Endothelial cell of umbilical vein (primary cell): ENCODE measurements around the gene CHCHD4. TPM values are rescaled to one million over a fixed set of nuclear protein-coding genes. Genes with fewer than 3 reads are reported as not detected.

Experiments
- BruUV-seq: library from RNA; stranded (reverse); fragments of 400-500 nt; replicated peaks from 2 replicates; lab custom pipeline; 2021; lab: Mats Ljungman, UMichigan
- CTCF ChIA-PET: fragments of 300-600, 350-600 bp; sonication (Branson Sonifier 250); formaldehyde crosslinking; loops from one replicate; lab custom pipeline; 2021; ENCODE audit warnings: antibody characterized with exemption, inconsistent platforms; lab: Charles Lee
- POLR2A ChIA-PET: fragments of 300-600, 350-600 bp; sonication (Branson Sonifier 250); formaldehyde crosslinking; loops from one replicate; lab custom pipeline; 2021; ENCODE audit warnings: antibody characterized with exemption, inconsistent platforms; lab: Charles Lee
- DNase-seq: peaks from one replicate; pipeline ENCODE4 v3.0.0-alpha.2; 2011; ENCODE audit warnings: low read depth, low spot score
- FAIRE-seq: peaks from 2 replicates; lab custom pipeline; 2011; peaks lifted over from hg19 to GRCh38; lab: Jason Lieb, UNC
- H2AFZ ChIP-seq: 2 replicates; pipeline ENCODE4 v1.6.0; 2012; ENCODE audit warnings: low read depth, low read length, control low read depth, inconsistent platforms
- H3K27ac ChIP-seq: 2 replicates; pipeline ENCODE4 v1.5.1; 2011; ENCODE audit warnings: low read depth, mild to moderate bottlenecking, control low read depth, low read length, moderate library complexity; ENCODE audit not compliant: insufficient read depth
- H3K27me3 ChIP-seq, 2 experiments: 2 replicates each; pipeline versions ENCODE4 v1.6.0 to v1.6.1; 2011; ENCODE audit warnings: low read length in 2 of 2, mixed read lengths in 1 of 2; ENCODE audit not compliant: control insufficient read depth in 2 of 2, insufficient read depth in 2 of 2
- H3K36me3 ChIP-seq, 2 experiments: 2 replicates in 1 of 2; 3 replicates in 1 of 2; pipeline ENCODE4 v1.5.1; 2011; ENCODE audit warnings: low read length in 2 of 2, mild to moderate bottlenecking in 1 of 2, moderate library complexity in 1 of 2; ENCODE audit not compliant: control insufficient read depth in 2 of 2, insufficient read depth in 2 of 2; ENCODE audit errors: extremely low read depth in 1 of 2
- H3K4me1 ChIP-seq: 3 replicates; pipeline ENCODE4 v1.5.1; 2011; ENCODE audit warnings: mild to moderate bottlenecking, low read length; ENCODE audit not compliant: control insufficient read depth, insufficient read depth; ENCODE audit errors: extremely low read depth
- H3K4me2 ChIP-seq: 2 replicates; pipeline ENCODE4 v1.6.1; 2011; ENCODE audit warnings: low read length, control low read depth, mixed read lengths; ENCODE audit not compliant: insufficient read depth
- H3K4me3 ChIP-seq, 3 experiments: fragments of 200-600 bp in 1 of 3; sonication (generic), shearing (Covaris generic) in 1 of 3; replicated peaks in 1 of 3; 2 replicates each; pipeline ENCODE4 v1.5.1; 2011 to 2016; ENCODE audit warnings: control low read depth in 3 of 3, low read length in 3 of 3, mild to moderate bottlenecking in 2 of 3, inconsistent platforms in 1 of 3, low read depth in 1 of 3, moderate library complexity in 1 of 3; ENCODE audit not compliant: insufficient read depth in 1 of 3
- H3K79me2 ChIP-seq: 2 replicates; pipeline ENCODE4 v1.6.0; 2012; ENCODE audit warnings: low read length, inconsistent platforms; ENCODE audit not compliant: control insufficient read depth, insufficient read depth
- H3K9ac ChIP-seq: replicated peaks from 2 replicates; pipeline ENCODE3; 2011; ENCODE audit warnings: low read length, control low read depth; ENCODE audit not compliant: insufficient read depth; ENCODE audit errors: extremely low read depth
- H3K9me1 ChIP-seq: replicated peaks from 3 replicates; pipeline ENCODE4 v1.6.0; 2011; ENCODE audit warnings: mild to moderate bottlenecking, low read length; ENCODE audit not compliant: control insufficient read depth, insufficient read depth; ENCODE audit errors: extremely low read depth
- H3K9me3 ChIP-seq: replicated peaks from 2 replicates; pipeline ENCODE4 v1.5.1; 2012; ENCODE audit warnings: low read length, inconsistent platforms; ENCODE audit not compliant: control insufficient read depth, insufficient read depth
- H4K20me1 ChIP-seq: replicated peaks from 2 replicates; pipeline ENCODE3; 2011; ENCODE audit warnings: mild to moderate bottlenecking, low read length; ENCODE audit not compliant: control insufficient read depth, insufficient read depth; ENCODE audit errors: extremely low read depth
- EZH2 ChIP-seq: IDR thresholded peaks from 2 replicates; pipeline ENCODE4 v1.6.1; 2012; ENCODE audit warnings: borderline replicate concordance, low read depth, mild to moderate bottlenecking, moderate library complexity, low read length, inconsistent platforms; ENCODE audit not compliant: severe bottlenecking
- FOS ChIP-seq: IDR thresholded peaks from 2 replicates; pipeline ENCODE4 v1.6.1; 2011; ENCODE audit warnings: mild to moderate bottlenecking, low read length, moderate library complexity, borderline replicate concordance; ENCODE audit not compliant: insufficient read depth
- GATA2 ChIP-seq: IDR thresholded peaks from 2 replicates; pipeline ENCODE4 v1.7.0; 2011; ENCODE audit warnings: low read depth, mild to moderate bottlenecking, moderate library complexity, mixed read lengths, low read length; ENCODE audit not compliant: insufficient read length, insufficient read depth
- JUN ChIP-seq: IDR thresholded peaks from 2 replicates; pipeline ENCODE4 v1.6.1; 2011; ENCODE audit warnings: borderline replicate concordance, low read depth; ENCODE audit not compliant: insufficient read length, insufficient read depth
- MYC ChIP-seq: IDR thresholded peaks from one replicate; pipeline ENCODE4 v1.6.1; 2011; ENCODE audit warnings: mild to moderate bottlenecking, low read depth, low read length
- POLR2A ChIP-seq: IDR thresholded peaks from 2 replicates; pipeline ENCODE4 v1.6.1; 2012; ENCODE audit warnings: low read depth, mild to moderate bottlenecking, control low read depth, low read length
- POLR2AphosphoS5 ChIP-seq: IDR thresholded peaks from 2 replicates; pipeline ENCODE4 v1.6.1; 2012; ENCODE audit warnings: low read depth, mild to moderate bottlenecking, control low read depth, low read length, moderate library complexity; ENCODE audit not compliant: insufficient read depth
- dilution Hi-C: fragments of 300-500 bp; cut with MboI; formaldehyde crosslinking; loops from one replicate; pipeline ENCODE4 v1.15.0; 2019; ENCODE audit warnings: low sequenced_read_pairs; ENCODE audit not compliant: extremely low pct_ligation_motif_present
- intact Hi-C: fragments of 100-400 bp; cut with micrococcal nuclease; formaldehyde crosslinking; loops from one replicate; pipeline ENCODE4 v1.10.0; 2022
- polyA plus RNA-seq, 4 experiments: library from polyadenylated mRNA; depleted of rRNA in 3 of 4; stranded (reverse) in 3 of 4; unstranded in 1 of 4; fragments of >200 nt; gene quantifications; 2 replicates each; pipeline versions ENCODE4 v1.2.1 to v1.2.3, GENCODE V29; 2011 to 2012; ENCODE audit warnings: missing spikeins in 1 of 4
- total RNA-seq: library from RNA; stranded (reverse); gene quantifications from 2 replicates; pipeline ENCODE4 v1.2.3, GENCODE V29; 2021
- TF ChIP-seq, protein P1 (sequence below), 2 donors: IDR thresholded peaks; 1 replicate in 1 of 2; 2 replicates in 1 of 2; pipeline ENCODE4 v1.5.1; 2011; ENCODE audit warnings: low read length in 2 of 2, mild to moderate bottlenecking in 2 of 2, moderate library complexity in 2 of 2, control low read depth in 1 of 2, inconsistent platforms in 1 of 2, low read depth in 1 of 2; ENCODE audit not compliant: insufficient read depth in 1 of 2; ENCODE audit errors: extremely low read depth in 1 of 2
- TF ChIP-seq, protein P2 (sequence below): IDR thresholded peaks from 2 replicates; pipeline ENCODE4 v1.6.1; 2011; ENCODE audit not compliant: insufficient read depth, insufficient read length

Gene CHCHD4
- total and polyA plus RNA-seq, 2 donors (not counting 3 experiments of a cell fraction or from before 2014, with no cell fraction given), result 8.5 to 13.6 TPM

DNA sequence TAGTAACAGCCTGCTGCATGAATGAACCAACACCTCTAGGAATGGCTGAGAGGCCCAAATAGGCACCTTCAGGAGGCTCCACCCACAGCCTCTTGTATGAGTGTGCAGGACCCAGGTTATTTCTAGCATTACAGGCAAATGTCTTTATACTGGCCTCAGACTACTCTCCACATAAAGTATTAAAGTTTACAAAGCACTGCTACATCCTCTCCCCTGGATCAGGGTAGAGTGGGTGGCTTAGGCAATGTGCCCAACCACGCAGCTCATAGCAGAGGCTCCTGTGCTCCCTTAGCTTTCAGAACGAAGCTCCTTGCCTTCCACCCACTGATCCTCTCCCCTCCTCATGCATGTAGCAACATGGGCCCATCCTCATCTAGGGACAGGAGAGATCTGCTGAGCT is 16.5 kb upstream of the CHCHD4 start:
- no peak overlapping the region for H3K27ac ChIP-seq
- POLR2A ChIA-PET, result interaction anchor here (2.9 kb wide), 1 partner anchor 16 kb away, joined by 11 read pairs; the partner anchor contains the start of genes CHCHD4 and TMEM43
- intact Hi-C loops, result loop anchor here (5.0 to 10.0 kb wide), 4 partner anchors 264 to 1921 kb away; partner anchors contain the start of genes NR2C2 and SLC6A6
- no peaks in the 10 kb centered on the region for H3K27me3 ChIP-seq
- H4K20me1 ChIP-seq, result no peaks in the 10 kb centered on the region
- no peak overlapping the region for H3K4me3 ChIP-seq
- no peak overlapping the region for H3K9ac ChIP-seq
- CTCF ChIA-PET, result no interaction called here
- TF ChIP-seq FOS (no peak), GATA2 (no peak), POLR2A (no peak), POLR2AphosphoS5 (no peak), JUN (no peak), MYC (no peak), EZH2 (no peak)
- TF ChIP-seq, protein P1, sequence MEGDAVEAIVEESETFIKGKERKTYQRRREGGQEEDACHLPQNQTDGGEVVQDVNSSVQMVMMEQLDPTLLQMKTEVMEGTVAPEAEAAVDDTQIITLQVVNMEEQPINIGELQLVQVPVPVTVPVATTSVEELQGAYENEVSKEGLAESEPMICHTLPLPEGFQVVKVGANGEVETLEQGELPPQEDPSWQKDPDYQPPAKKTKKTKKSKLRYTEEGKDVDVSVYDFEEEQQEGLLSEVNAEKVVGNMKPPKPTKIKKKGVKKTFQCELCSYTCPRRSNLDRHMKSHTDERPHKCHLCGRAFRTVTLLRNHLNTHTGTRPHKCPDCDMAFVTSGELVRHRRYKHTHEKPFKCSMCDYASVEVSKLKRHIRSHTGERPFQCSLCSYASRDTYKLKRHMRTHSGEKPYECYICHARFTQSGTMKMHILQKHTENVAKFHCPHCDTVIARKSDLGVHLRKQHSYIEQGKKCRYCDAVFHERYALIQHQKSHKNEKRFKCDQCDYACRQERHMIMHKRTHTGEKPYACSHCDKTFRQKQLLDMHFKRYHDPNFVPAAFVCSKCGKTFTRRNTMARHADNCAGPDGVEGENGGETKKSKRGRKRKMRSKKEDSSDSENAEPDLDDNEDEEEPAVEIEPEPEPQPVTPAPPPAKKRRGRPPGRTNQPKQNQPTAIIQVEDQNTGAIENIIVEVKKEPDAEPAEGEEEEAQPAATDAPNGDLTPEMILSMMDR (IDR thresholded peaks at IDR 0.05; ENCODE audit: extremely low read depth in 1 of 2, insufficient read depth in 1 of 2, low read depth in 1 of 2, low read length in 2 of 2), result no peak
- TF ChIP-seq, protein P2, sequence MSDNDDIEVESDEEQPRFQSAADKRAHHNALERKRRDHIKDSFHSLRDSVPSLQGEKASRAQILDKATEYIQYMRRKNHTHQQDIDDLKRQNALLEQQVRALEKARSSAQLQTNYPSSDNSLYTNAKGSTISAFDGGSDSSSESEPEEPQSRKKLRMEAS, result no peak
- no peaks in the 10 kb centered on the region for H3K79me2 ChIP-seq
- no peak overlapping the region for H3K4me2 ChIP-seq
- no TSS peak for BruUV-seq
- H2AFZ ChIP-seq, result no peak overlapping the region
- H3K9me3 ChIP-seq, result no peaks in the 10 kb centered on the region
- peaks cover 0 to 31% of the 10 kb centered on the region in 2 experiments for H3K36me3 ChIP-seq
- peaks cover 41% of the 10 kb centered on the region for H3K4me1 ChIP-seq
- FAIRE-seq (no peak), DNase-seq (no peak)
- dilution Hi-C loops, result no loop called here
- H3K9me1 ChIP-seq, result no peaks in the 10 kb centered on the region
